Mesothelial cell of epicardium (in vitro differentiated cells): ENCODE results near the gene CSNK1G1. TPM values are rescaled to one million over a fixed set of nuclear protein-coding genes. Genes with fewer than 3 reads are reported as not detected.

Experiments
- DNase-seq, 2 experiments: peaks; one replicate each; pipeline ENCODE4 v3.0.0; 2021; ENCODE audit warnings: low spot score in 2 of 2; ENCODE audit not compliant: unreplicated experiment in 2 of 2
- H3K27ac Mint-ChIP-seq: 2 replicates; pipeline ENCODE4 v1.8.0; 2021; ENCODE audit warnings: mixed read lengths
- H3K27me3 Mint-ChIP-seq: 2 replicates; pipeline ENCODE4 v1.8.0; 2021; ENCODE audit warnings: low read depth, mixed read lengths
- H3K36me3 Mint-ChIP-seq: 2 replicates; pipeline ENCODE4 v1.8.0; 2021; ENCODE audit warnings: mixed read lengths
- H3K4me1 Mint-ChIP-seq: 2 replicates; pipeline ENCODE4 v1.8.0; 2021; ENCODE audit warnings: mixed read lengths
- H3K4me3 Mint-ChIP-seq: 2 replicates; pipeline ENCODE4 v1.8.0; 2021; ENCODE audit warnings: mild to moderate bottlenecking, moderate library complexity, mixed read lengths
- H3K9me3 Mint-ChIP-seq: 2 replicates; pipeline ENCODE4 v1.8.0; 2021; ENCODE audit warnings: mixed read lengths
- total RNA-seq: library from RNA; stranded (reverse); gene quantifications from 3 replicates; pipeline ENCODE4 v1.2.1, GENCODE V29; 2021
- TF ChIP-seq, protein P1 (sequence below): fragments of 200-600 bp; sonication (generic); IDR thresholded peaks from one replicate; pipeline ENCODE4 v1.5.0; 2021; ENCODE audit warnings: antibody characterized with exemption; ENCODE audit not compliant: unreplicated experiment

Gene CSNK1G1
- total RNA-seq, 1 donor from 2014 or later: 27.1 TPM

DNA sequence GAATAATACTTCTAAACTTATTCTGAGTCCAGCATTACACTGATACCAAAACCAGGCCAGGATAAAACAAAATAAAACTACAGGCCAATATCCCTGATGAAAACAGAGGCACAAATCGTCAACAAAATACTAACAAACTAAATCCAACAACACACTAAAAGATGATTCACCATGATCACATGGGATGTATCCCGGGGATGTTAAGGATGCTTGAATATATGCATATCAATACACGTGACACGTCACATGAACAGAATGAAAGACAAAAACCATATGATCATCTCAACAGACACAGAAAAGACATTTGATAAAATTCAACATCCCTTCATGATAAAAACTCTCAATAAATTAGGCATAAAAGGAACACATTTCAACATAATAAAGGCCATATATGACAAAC is 91.5 kb downstream of the CSNK1G1 start:
- peaks cover 1% of the 10 kb centered on the region for H3K4me1 Mint-ChIP-seq
- peaks cover 17% of the 10 kb centered on the region for H3K36me3 Mint-ChIP-seq
- H3K4me3 Mint-ChIP-seq: no peak overlapping the region
- peaks cover 29% of the 10 kb centered on the region for H3K9me3 Mint-ChIP-seq
- no peaks in the 10 kb centered on the region for H3K27me3 Mint-ChIP-seq
- H3K27ac Mint-ChIP-seq: no peak overlapping the region
- DNase-seq: no peak
- TF ChIP-seq, protein P1, sequence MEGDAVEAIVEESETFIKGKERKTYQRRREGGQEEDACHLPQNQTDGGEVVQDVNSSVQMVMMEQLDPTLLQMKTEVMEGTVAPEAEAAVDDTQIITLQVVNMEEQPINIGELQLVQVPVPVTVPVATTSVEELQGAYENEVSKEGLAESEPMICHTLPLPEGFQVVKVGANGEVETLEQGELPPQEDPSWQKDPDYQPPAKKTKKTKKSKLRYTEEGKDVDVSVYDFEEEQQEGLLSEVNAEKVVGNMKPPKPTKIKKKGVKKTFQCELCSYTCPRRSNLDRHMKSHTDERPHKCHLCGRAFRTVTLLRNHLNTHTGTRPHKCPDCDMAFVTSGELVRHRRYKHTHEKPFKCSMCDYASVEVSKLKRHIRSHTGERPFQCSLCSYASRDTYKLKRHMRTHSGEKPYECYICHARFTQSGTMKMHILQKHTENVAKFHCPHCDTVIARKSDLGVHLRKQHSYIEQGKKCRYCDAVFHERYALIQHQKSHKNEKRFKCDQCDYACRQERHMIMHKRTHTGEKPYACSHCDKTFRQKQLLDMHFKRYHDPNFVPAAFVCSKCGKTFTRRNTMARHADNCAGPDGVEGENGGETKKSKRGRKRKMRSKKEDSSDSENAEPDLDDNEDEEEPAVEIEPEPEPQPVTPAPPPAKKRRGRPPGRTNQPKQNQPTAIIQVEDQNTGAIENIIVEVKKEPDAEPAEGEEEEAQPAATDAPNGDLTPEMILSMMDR: no peak

DNA sequence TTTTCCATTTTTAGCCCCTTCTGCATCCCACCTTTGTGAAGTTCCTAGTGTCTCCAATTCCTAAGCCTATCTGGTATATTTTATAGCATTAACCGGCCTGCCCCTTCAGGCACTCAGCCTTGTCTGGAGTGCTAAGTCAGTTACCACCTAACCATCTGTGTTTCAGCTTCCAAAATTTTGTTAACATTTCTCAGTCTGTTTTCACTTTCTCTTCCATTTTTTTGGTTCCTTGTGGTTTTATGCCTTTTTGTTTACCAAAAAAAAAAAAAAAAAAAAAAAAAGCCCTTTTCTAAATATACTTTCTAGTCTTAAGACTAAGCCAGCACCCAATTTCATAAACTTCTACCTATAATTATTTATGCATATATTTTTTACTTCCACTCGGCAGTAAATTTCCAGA is 92.4 kb downstream of the CSNK1G1 start:
- no peak overlapping the region for H3K27ac Mint-ChIP-seq
- no peak for DNase-seq
- no peaks in the 10 kb centered on the region for H3K27me3 Mint-ChIP-seq
- peaks cover 1% of the 10 kb centered on the region for H3K4me1 Mint-ChIP-seq
- H3K9me3 Mint-ChIP-seq: peaks cover 29% of the 10 kb centered on the region
- no peak overlapping the region for H3K4me3 Mint-ChIP-seq
- H3K36me3 Mint-ChIP-seq: peaks cover 17% of the 10 kb centered on the region
- TF ChIP-seq, protein P1: no peak

DNA sequence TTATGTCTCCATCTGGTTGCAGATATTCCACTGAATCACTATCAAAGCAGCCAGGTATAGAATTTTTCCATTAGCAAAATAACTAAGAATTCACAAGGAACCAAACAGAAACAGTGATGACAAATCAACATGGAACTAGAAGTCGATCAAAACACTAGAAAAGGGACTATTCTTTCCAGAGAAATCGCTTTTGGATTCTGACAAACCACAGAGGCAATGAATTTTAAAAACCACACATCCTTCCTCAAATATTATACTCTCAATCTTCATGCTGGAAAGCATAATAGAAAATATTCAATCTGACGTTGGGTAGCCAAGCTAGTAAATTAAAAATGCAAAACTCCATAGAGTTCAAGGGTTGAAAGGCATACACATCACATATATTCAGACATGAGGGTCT is 99.9 kb downstream of the CSNK1G1 start:
- Mint-ChIP-seq H3K27ac (no peak overlapping the region), H3K27me3 (no peaks in the 10 kb centered on the region), H3K9me3 (no peaks in the 10 kb centered on the region), H3K36me3 (peaks cover 18% of the 10 kb centered on the region), H3K4me1 (no peaks in the 10 kb centered on the region), H3K4me3 (no peak overlapping the region)
- DNase-seq: no peak
- TF ChIP-seq, protein P1: no peak

DNA sequence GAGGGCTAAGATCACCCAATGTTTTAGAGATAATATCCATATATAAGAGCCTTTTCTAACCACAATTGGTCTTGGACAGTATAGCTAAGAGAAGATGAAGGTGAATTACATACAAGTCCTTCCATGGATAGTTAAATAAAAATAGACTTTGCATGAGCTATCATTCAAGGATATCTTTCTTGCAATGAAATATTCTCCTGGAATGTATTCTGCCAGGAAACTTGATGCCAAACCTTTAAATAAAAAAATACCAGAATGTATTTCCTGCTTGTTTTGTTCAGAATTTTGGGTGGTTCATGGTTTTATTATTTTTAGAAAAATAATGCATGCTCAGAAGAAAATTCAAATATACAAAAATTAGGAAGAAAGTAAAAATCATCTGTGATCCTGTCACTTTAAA is 104.3 kb downstream of the CSNK1G1 start:
- TF ChIP-seq, protein P1: no peak
- peaks cover 21% of the 10 kb centered on the region for H3K4me1 Mint-ChIP-seq
- H3K27ac Mint-ChIP-seq: no peak overlapping the region
- peaks cover 11% of the 10 kb centered on the region for H3K36me3 Mint-ChIP-seq
- no peak overlapping the region for H3K4me3 Mint-ChIP-seq
- DNase-seq: no peak
- no peaks in the 10 kb centered on the region for H3K27me3 Mint-ChIP-seq
- H3K9me3 Mint-ChIP-seq: no peaks in the 10 kb centered on the region

DNA sequence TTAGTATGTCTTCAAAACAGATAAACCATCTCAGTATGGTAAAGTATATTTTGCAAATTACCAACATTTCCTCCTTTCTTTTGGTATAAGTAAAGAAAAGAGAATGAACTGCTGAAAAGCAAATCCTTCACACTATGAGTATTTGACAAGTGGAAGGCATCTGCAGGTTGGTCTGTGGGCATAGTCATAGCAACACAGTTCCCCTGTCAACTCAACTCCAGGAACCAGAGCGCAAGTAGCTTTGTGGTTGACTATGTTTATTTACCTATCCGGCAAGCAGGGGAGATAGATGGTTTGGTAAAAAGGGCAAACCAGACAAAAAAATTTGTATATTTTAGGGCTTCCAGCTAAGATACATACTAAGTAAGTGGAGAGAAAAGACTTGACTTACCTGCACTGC is 104.9 kb downstream of the CSNK1G1 start:
- Mint-ChIP-seq H3K27me3 (no peaks in the 10 kb centered on the region), H3K4me1 (peaks cover 21% of the 10 kb centered on the region), H3K36me3 (peaks cover 8% of the 10 kb centered on the region), H3K4me3 (no peak overlapping the region), H3K9me3 (no peaks in the 10 kb centered on the region), H3K27ac (no peak overlapping the region)
- no peak for DNase-seq
- TF ChIP-seq, protein P1: no peak
